Measurements from ENCODE around the gene KRTAP5-5. TPM values are rescaled to one million over a fixed set of nuclear protein-coding genes. Genes with fewer than 3 reads are reported as not detected.

KRTAP5-5 gene
- total and polyA plus RNA-seq, 2 of the 8 experiments (the other 6 are each of a cell fraction or from before 2014, with no cell fraction given), result 0.09 TPM; not detected in 1

- TF ChIP-seq CHD7 (IDR thresholded peaks at IDR 0.05; ENCODE audit: insufficient replicate concordance, low read length) (no peak), CHD2 (IDR thresholded peaks at IDR 0.05; ENCODE audit: low read length) (no peak), YY1 (IDR thresholded peaks at IDR 0.05; ENCODE audit: low read depth, low read length) (no peak), POLR2A (IDR thresholded peaks at IDR 0.05; ENCODE audit: control extremely low read depth in 1 of 2, low read depth in 2 of 2, low read length in 2 of 2) (no peak), RNF2 (IDR thresholded peaks at IDR 0.05; ENCODE audit: borderline replicate concordance, low read depth, low read length, missing control alignments, poor library complexity, severe bottlenecking) (no peak), CEBPB (IDR thresholded peaks at IDR 0.05; ENCODE audit: low read depth, low read length) (no peak), TEAD4 (IDR thresholded peaks at IDR 0.05; ENCODE audit: low read depth, low read length) (no peak), TAF1 (IDR thresholded peaks at IDR 0.05; ENCODE audit: low read depth, low read length) (no peak), JUND (IDR thresholded peaks at IDR 0.05; ENCODE audit: low read length) (no peak), EZH2 (IDR thresholded peaks at IDR 0.05; ENCODE audit: low read depth, low read length, severe bottlenecking) (no peak)
These were observed 50.3 kb downstream of the KRTAP5-5 start (continued) for GRCh38 chr11:1679881-1680280.
